Measurements from ENCODE around the gene KCTD21.

DNA sequence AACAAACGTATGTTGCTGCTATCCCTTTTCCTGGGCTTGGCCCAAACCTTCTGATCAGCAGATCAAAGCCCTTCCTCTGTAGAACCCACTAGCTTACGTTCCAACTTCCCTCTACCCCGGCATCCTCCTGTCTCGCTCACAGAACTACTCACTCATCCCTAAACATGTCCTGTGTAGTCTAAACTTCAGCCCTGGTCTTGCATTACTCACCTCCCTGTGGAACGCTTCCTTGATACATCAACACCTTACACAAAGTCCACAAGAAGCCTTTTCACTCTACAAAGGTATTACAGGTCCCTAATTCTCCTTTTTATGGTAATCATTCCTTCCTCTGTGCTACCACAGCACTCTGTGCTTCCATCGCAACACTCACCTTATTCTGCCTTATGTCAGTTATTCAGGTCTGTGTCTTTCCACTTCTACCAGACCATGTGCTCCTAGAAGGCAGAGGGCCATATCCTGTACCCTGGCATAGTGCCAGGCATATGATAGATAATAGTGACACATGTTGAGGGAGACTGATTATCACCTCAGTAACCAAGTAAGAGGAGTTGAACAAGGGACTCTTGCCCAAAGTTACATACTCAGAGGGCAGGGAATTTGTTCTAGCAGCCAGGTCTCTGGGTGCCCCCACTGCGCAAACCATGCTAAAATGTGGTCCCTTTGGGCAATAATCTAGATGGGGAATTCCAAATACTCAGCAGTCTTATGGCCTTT, 41.9 kb upstream of the KCTD21 start:
- TF ChIP-seq POLR2AphosphoS5 (IDR thresholded peaks at IDR 0.05) (no peak), POLR2A (IDR thresholded peaks at IDR 0.05) (no peak)
